NCI-H69 (cell line): ENCODE results near the gene NLRC5.
"Not testable (repeated sequence)": the region's sequence is repeated elsewhere in the genome, so short reads cannot be mapped to it uniquely, and the experiment has no call there.

Experiments used
- DNase-seq: peaks from one replicate; lab custom pipeline; 2025; lab: John Stamatoyannopoulos, UW

The NLRC5 gene

GRCh38 chr16:56981729-56982271 lies 7.6 kb upstream of the NLRC5 start:
- no peak for DNase-seq

- no peak for DNase-seq
Observed at GRCh38 chr16:56982695-56983094, 6.7 kb upstream of the NLRC5 start.

- peak; percentile 25 for DNase-seq
Observed at GRCh38 chr16:56983211-56983751, 6.1 kb upstream of the NLRC5 start.

- no peak for DNase-seq
Observed at GRCh38 chr16:56984639-56985038, 4.7 kb upstream of the NLRC5 start.

- peak; percentile 1 for DNase-seq
Observed at GRCh38 chr16:56985288-56985961, 3.9 kb upstream of the NLRC5 start.

- DNase-seq = no peak
Observed at GRCh38 chr16:56985962-56986360, 3.4 kb upstream of the NLRC5 start.

- DNase-seq = no peak
Observed at GRCh38 chr16:56986361-56986760, 3.0 kb upstream of the NLRC5 start.

GRCh38 chr16:56986908-56987307 lies 2.4 kb upstream of the NLRC5 start:
- not testable (repeated sequence) for DNase-seq

- no peak for DNase-seq
Observed at GRCh38 chr16:56987692-56988091, 1.7 kb upstream of the NLRC5 start.

GRCh38 chr16:56988161-56988947 lies 1.0 kb upstream of the NLRC5 start:
- no peak for DNase-seq

GRCh38 chr16:56989988-56990387 lies 631 bp downstream of the NLRC5 start:
- DNase-seq = no peak

GRCh38 chr16:56990407-56991286 lies 1.3 kb downstream of the NLRC5 start:
- no peak for DNase-seq

- DNase-seq = not testable (repeated sequence)
Observed at GRCh38 chr16:56992431-56992830, 3.1 kb downstream of the NLRC5 start.

- no peak for DNase-seq
Observed at GRCh38 chr16:56993204-56993603, 3.8 kb downstream of the NLRC5 start.

GRCh38 chr16:56994311-56994710 lies 5.0 kb downstream of the NLRC5 start:
- no peak for DNase-seq

GRCh38 chr16:56995136-56995805 lies 5.9 kb downstream of the NLRC5 start:
- DNase-seq = no peak

- no peak for DNase-seq
Observed at GRCh38 chr16:56997264-56997663, 7.9 kb downstream of the NLRC5 start.

GRCh38 chr16:56997931-56998330 lies 8.6 kb downstream of the NLRC5 start:
- DNase-seq = no peak

GRCh38 chr16:56998352-56998751 lies 9.0 kb downstream of the NLRC5 start:
- DNase-seq = no peak

- no peak for DNase-seq
Observed at GRCh38 chr16:56998861-56999260, 9.5 kb downstream of the NLRC5 start.
